GM20000 (cell line): Measurements from ENCODE around the gene LRMDA.
"Not testable (repeated sequence)": the region's sequence is repeated elsewhere in the genome, so short reads cannot be mapped to it uniquely, and the experiment has no call there.

Source experiments
- DNase-seq: peaks from one replicate; pipeline ENCODE4 v3.0.0; 2012; ENCODE audit warnings: low spot score
- TF ChIP-seq, protein P1 (sequence below): IDR thresholded peaks from 2 replicates; pipeline ENCODE4 v1.5.1; 2012; ENCODE audit warnings: mild to moderate bottlenecking, control low read depth; ENCODE audit errors: extremely low read depth, missing control alignments

The LRMDA gene

DNA sequence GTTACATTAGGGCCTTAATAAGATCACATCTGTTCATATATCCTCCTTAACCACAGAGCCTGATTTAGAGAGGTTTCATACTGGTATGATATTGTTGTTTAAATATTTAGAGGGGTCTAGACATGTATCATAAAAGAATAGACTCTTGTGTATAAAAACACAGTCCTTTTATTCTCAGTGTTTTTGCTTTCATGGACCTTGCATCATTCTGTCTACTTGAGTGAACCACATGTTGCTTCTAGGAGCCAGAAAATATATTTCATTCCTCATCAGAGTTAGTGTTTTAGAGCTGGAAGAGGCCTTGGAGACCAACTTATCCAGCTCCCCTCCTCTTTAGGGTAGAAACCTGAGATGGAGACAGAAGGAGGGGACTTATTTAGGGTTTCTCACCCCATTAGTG lies 312.8 kb downstream of the LRMDA start:
- DNase-seq = no peak
- TF ChIP-seq, protein P1, sequence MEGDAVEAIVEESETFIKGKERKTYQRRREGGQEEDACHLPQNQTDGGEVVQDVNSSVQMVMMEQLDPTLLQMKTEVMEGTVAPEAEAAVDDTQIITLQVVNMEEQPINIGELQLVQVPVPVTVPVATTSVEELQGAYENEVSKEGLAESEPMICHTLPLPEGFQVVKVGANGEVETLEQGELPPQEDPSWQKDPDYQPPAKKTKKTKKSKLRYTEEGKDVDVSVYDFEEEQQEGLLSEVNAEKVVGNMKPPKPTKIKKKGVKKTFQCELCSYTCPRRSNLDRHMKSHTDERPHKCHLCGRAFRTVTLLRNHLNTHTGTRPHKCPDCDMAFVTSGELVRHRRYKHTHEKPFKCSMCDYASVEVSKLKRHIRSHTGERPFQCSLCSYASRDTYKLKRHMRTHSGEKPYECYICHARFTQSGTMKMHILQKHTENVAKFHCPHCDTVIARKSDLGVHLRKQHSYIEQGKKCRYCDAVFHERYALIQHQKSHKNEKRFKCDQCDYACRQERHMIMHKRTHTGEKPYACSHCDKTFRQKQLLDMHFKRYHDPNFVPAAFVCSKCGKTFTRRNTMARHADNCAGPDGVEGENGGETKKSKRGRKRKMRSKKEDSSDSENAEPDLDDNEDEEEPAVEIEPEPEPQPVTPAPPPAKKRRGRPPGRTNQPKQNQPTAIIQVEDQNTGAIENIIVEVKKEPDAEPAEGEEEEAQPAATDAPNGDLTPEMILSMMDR = no peak

- no peak for DNase-seq
- TF ChIP-seq, protein P1 = no peak
Observed at GRCh38 chr10:75746356-75746755, 314.9 kb downstream of the LRMDA start.

DNA sequence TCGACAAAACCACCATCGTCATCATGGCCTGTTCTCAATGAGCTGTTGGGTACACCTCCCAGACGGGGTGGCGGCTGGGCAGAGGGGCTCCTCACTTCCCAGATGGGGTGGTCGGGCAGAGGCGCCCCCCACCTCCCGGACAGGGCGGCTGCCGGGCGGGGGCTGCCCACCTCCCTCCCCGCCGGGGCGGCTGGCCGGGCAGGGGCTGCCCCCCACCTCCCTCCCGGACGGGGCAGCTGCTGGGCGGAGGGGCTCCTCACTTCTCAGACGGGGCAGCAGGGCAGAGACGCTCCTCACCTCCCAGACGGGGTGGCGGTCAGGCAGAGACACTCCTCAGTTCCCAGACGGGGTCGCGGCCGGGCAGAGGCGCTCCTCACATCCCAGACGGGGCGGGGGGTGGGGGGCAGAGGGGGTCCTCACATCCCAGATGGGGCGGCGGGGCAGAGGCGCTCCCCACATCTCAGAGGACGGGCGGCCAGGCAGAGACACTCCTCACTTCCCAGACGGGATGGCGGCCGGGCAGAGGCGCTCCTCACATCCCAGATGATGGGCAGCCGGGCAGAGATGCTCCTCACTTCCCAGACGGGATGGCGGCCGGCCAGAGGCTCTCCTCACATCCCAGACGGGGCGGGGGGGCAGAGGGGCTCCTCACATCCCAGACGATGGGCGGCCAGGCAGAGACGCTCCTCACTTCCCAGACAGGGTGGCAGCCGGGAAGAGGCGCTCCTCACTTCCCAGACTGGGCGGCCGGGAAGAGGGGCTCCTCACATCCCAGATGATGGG lies 318.9 kb downstream of the LRMDA start:
- not testable (repeated sequence) for DNase-seq

DNA sequence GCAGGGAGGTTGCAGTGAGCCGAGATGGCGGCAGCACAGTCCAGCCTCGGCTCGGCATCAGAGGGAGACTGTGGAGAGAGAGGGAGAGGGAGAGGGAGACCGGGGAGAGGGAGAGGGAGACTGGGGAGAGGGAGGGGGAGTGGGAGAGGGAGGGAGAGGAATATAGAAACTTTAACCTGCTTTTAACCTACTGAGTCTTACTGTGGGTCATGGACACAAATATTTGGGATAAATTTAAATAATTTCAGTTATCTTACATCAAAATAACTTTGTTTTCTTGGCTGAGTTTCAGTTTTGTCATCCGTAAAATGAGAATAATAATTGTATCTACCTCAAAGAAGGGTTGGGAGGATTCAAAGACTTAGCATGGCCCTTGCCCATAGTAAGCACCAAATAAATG lies 319.8 kb downstream of the LRMDA start:
- no peak for DNase-seq
- TF ChIP-seq, protein P1 = no peak

DNA sequence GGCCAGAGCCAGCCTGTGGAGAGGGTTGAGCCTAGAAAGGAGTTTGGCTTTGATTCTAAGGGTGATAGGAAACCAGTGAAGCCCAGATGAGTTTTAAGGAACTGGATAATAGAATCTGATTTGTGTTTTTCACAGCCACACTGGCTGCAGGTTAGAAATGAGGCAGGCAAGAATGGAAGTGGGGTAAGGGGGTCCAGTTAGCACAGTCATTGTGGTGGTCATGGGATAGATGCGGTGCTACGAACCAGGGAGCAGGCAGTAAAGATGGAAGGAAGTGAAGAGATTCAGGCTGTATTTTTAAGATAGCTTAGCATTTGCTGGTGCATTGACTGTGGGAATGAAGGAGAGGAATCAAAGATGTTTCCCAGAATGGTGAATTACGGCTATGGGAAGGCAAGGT lies 322.2 kb downstream of the LRMDA start:
- TF ChIP-seq, protein P1 = no peak
- DNase-seq = no peak

DNA sequence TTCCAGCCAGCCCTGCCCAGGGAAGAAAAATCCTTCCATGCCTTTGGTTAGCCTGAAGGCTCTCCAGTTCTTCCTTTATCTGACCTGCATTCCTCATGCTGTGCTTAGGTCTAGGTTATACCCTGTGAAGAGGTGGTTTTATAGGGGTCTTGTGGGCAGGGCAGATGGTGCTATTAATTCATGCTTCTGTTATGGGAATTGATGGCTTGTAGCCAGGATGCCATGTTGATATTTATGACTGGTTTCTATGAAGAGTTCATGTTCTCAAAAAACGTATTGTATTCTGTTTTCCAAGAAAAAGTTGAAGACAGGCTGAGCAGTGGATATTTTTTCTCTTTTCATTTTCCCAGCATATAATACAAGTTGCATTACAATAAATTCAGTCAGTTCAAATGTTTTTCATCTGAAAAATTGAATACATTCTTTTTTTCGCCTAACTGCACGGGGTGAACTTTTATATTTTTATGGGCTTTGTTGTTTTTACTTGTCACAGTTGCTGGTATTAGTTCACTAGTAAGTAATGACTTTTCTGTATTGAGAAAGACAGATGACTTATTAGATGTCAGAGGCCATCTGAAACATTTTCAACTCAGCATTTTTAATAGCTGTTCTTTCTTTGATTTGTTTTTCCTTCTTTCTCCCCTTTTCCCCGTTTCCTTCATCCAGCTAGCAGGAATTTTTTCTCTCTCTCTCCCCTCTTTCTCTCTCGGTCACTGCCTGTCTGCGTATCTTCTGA lies 322.8 kb downstream of the LRMDA start:
- DNase-seq = no peak
- TF ChIP-seq, protein P1 = no peak

DNA sequence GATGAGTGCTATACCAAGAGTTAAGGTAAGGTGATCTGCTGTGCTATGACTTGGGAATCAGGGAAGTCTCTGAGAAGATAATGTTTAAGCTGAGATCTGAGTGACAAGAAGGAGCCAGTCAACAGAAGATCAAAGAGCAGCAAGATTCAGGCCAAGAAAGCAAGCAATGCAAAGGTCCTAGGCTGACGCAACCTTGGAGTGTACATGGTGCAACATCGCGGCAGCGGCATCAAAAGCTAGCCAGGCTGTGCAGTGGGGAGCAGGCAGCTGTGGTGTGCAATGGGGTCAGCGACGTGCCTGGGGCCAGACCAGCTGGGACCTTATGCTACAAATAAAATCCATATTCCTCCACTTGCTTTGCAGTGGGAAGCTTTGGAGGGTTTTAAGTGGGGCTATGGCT lies 324.1 kb downstream of the LRMDA start:
- TF ChIP-seq, protein P1 = no peak
- DNase-seq = no peak
